Amniotic stem cell (primary cell): Measurements from ENCODE around the gene POU6F2.
"Not testable (repeated sequence)": the region's sequence is repeated elsewhere in the genome, so short reads cannot be mapped to it uniquely, and the experiment has no call there.

ENCODE experiments used
- DNase-seq: peaks from one replicate; lab custom pipeline; 2025; lab: John Stamatoyannopoulos, UW

The POU6F2 gene

DNA sequence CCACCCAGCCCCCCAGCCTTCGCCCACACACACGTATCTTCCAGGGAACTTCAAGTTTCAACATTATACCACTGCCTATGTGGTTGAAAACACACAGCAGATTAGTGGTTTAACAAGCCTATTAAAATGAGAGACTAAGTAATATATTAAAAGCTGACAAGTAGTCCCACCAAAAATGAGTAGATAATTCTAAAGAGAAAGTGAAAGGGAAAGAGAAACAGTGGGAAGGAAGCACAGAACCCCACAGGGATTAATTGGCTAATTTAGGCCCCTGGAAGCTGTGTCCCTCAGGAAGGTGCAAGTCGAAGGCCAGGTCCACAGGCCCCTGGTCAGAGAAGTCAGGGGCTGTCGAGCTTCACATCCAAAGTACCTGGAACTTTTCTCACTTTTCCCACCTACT lies 378.0 kb downstream of the POU6F2 start:
- no peak for DNase-seq

DNA sequence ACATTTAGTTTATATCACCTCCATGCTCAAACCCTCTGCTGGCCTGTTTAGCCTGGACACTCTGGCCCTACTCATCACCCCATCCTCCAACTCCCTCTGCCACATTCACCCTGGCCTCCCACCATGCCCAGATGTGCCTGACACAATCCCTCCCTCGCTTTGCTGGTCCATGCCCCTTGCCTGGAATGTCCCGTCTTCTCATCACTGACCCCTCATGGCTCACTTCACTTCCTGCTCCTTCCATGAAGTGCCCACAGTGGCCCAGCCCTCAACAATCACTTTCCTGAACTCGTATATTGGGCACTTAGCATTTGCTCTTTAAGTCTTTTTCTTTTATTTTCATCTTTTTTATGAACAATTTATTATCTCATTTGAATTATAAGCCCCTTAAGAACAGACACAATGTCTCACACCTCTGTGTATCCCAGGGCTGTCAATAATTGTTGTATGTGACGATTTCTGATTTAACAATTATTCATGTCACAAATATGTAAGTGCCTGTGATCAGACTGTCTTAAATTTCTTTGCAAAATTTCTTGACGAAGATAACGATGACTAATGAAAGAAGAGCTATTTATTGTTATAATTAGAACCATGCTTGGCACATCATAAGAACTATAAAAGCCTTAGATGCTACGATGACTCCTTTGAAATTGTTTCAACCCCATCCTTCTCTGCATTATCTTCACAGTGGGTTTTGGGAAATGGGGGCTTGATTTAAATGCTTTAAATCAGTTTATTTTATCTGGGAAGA lies 378.6 kb downstream of the POU6F2 start:
- DNase-seq = no peak

DNA sequence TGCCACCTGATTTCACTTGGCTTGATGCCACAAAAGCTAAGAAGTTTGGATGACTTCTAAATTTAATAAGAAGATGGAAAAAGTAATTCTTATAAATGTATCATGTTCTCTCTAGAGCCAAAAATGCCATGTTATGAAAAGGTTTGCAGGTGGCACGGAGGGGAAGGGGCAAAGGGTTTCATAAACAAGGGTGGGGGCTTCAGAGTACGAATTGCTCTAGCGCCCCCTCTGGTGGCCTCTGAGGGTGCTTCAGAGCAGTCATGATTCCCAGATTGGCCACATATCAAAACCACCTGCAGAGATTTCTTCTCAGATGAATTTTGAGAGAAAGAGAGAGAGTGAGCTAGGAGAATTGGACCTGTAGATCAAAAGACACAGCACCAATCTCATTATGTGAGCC lies 379.9 kb downstream of the POU6F2 start:
- no peak for DNase-seq

DNA sequence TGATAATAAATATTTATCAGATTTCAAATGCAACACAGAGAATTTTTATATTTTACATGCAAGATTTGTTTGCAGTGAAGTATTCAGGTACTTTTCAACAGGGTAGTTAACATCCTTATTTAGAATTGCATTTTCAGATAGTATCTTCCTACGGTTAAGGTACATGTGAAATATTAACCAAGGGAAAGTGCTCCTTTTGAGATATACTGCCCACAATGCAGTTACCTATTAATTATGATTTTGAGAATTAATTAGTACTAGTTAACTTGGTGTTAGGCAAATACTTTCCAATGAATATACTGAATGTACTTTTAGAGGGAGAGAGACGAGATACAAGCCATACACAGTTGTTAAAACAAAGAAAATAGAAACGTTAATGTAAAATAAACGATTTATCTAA lies 382.3 kb downstream of the POU6F2 start:
- DNase-seq = no peak

DNA sequence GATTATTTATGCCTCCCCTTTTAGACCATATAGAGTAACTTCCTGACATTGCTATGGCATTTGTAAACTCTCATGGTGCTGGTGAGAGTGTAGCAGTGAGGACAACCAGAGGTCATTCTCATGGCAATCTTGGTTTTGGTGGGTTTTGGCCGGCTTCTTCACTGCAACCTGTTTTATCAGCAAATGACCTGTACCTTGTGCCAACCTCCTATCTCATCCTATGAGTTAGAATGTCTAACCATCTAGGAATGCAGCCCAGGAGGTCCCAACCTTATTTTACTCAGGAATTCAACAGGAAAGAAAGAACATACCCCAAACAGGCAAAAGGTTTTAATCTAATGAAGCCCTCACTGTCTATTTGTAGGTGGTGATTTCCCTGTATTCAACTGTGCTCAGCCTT lies 383.1 kb downstream of the POU6F2 start:
- no peak for DNase-seq

DNA sequence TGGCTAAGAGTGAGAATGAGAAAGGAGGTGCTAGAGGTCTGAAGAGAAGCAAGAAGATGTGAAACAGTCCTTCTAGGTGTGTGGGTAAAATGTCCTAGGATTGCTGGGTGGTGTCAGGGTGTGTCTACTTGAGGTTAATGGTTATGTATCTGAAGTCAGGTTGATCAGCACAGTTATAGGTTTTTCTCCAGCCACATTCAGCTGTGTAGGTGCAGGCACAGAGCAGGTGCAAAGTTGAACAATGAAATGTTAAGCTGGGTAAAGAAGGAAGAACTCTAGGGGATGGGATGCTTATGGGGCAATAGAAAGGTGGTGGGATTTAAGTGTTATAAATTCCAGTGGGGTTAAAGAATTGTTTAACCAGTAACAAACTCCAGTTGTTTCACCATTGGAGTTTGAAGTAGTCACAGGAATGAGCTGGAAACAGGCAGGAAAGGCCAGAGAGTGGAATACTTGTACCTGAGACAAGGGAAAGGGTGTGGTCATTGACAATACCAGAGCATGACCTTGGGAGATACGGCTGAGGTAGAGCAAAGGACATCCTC lies 388.1 kb downstream of the POU6F2 start:
- DNase-seq = no peak

DNA sequence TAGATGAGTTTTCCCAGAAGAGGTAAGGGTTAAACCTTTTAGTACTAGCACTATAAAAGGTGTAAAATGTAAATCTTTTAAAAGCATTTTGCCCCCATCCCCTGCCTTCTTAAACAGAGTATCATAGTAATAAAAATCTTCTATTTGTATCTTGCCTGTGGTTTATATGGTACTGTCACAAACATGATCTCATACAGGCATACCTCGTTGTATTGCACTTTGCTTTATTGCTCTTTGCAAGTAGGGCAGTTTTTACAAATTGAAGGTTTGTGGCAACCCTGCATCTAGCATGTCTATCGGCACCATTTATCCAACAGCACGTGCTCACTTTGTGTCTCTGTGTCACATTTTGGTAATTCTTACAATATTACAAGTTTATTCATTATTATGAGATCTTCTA lies 389.7 kb downstream of the POU6F2 start:
- DNase-seq = no peak

DNA sequence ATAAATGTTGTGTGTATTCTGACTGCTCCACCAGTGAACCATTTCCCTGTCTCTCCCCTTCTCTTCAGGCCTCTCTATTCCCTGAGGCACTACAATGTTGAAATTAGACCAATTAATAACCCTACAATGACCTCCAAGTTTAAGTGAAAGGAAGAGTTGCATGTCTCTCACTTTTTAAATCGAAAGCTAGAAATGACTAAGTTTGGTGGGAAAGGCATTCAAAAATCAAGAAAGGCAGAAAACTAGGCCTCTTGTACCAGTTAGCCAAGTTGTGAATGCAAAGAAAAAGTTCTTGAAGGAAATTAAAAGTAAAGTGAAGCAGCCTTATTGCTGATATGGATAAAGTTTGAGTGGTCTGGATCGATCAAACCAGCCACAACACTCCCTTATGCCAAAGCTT lies 390.2 kb downstream of the POU6F2 start:
- no peak for DNase-seq

DNA sequence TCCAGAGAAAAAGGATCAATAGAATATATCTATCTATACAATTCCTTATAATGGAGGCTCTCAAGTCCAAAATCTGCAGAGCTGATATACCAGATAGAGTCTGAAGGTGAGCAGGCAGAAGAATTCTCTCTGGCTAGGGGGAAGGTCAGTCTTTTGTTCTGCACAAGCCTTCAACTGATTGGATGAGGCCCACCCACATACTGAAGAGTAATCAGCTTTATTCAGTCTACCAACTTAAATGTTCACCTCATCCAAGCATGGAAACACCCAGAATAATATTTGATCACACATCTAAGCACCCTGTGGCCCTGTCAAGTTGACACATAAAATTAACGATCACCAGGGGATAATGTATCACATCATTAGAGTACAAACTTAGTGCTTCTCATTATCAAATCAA lies 394.7 kb downstream of the POU6F2 start:
- DNase-seq = no peak

DNA sequence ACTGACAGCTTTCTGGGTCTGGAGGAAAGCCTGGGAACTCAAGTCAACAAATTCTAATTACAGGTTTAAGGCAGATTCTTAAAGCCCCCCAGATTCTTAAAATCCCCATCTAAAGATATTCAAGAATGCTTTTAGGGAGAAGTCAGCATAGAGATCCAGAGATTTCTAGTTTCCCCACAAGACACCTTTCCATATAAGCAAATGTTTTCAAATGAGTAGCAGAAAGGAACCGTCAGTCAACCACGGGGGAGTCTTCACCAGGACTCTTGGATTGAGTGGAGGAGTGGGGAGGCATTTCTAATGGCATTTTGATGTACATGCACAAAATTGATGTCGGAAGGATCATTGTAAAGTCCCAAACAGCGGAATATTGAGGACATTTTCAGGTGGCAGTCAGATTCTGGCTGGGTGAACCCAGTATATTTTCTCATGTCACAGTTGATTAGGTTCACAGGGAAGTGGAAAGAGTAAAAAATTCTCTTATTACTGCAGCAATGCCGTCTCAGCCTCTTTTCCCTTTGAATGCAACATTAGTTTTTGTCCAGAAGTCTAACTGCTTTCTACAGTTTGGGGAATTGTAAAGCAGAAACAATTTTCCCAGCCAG lies 396.8 kb downstream of the POU6F2 start:
- no peak for DNase-seq

DNA sequence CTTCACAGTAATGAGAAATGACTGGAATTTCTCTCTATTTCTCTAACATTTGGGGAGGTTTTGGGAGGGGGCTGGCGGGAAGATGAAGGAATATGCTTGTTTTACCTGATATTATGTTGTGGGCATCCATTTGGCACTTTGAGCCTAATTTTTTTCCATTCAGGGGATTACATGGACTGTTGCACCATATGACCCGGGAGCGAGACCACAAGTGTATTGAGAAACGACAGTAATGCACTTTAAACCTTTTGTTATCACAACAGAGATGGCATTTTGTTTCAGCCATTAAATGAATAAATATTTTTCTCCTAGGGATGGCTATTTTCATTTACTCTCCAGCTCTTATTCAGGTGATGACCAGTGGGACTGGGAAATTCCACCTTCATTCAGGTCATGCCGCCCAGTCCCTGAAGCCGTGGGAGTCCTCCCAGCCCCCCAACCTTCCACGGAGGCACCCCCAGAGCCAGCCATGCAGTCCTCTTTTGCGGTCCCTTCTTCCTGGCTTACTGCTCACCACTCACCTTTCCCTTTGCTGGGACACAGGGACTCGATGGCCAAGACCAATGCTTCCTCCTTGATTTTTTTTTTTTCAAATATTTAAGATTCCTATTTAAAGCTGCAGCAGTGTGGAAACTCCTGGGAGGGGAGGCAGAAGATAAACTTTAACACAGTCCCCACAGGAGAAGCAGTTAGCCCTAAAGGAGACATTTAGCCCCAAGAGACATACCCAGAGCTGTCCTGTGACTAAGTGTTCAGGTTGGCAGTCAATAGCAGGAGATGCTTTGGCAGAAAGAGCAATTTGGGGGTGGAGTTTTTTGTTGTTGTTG lies 397.6 kb downstream of the POU6F2 start:
- no peak for DNase-seq

DNA sequence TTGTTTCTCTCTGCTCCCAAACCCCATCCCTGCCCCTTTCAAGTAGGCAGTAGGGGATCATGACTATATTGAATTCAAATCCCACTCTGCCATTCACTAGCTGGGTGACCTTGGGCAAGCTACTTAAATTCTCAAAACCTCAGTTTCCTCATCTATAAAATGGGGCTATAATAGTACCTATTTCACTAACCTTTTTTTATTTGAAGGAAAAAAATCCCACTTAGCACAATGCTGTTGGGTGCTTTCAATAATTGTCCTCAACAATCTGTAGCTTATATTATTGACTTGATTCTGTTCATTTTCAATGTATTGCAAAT lies 398.1 kb downstream of the POU6F2 start:
- DNase-seq = no peak

DNA sequence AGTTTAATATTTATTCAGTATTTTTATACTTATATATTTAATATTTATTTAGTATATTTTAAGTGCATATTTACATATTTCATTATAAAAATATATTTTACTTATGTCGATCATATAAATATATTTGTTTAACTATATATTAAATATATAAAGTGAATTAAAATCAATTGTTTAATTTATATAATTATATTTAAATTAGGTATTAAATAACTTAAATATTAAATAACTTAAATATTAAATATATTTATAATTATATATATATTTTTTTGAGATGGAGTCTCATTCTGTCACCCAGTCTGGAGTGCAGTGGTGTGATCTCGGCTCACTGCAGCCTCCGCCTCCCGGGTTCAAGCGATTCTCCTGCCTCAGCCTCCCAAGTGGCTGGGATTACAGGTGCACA lies 399.2 kb downstream of the POU6F2 start:
- DNase-seq = not testable (repeated sequence)

DNA sequence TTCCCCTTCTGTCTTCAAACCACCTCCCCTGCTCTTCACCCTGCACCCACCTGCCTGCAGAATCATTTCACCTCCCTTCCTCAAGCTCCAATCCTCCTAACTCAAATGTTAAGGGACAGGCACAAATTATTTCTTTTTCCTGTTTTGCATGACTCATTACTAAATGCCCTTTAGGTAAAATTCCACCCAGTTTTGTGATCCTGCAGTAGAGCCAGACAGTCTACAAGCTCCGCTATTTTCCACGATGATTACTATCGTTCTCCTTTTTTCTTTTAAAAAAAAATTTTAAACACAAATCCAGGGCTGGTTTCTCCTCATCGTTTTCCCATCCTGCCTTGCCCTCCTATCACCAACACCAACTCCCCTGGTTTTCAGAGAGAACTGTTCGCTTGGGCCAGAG lies 401.7 kb downstream of the POU6F2 start:
- no peak for DNase-seq

DNA sequence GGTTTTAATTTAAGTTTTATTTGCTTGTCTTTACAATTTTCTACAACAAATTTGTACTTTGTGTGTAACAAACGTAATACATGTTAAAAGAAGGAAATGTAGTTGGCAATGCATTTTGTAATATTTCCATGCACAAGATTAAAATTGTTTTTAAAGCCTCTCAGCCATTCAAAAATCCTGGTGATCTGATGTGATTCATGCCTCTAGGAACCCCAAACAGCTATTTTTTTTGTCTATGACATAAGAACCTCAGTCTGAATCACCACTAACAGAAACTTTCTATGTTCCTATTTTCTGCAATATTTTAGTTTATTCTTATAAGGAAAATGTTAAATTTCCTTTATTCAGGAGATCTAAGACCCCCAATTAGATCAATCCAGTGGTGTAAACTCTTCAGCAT lies 405.4 kb downstream of the POU6F2 start:
- no peak for DNase-seq

DNA sequence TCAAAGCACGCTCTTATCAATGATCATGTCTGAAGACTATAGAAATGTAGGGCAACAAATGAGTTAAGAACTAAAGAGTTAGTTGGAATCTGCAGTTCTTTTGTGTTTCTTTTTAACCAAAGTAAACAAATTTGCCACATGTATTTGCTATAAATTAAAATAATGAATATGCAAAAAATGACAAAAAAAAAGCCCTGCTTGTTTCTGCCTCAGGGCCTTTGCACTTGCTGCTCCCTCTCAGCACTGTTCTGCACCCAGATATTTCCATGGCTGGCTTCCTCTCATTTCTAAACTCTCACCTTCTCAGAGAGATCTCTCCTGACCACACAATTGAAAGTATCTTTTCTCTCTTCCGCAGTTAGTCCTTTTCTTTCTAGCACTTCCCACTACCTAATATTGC lies 406.7 kb downstream of the POU6F2 start:
- no peak for DNase-seq

DNA sequence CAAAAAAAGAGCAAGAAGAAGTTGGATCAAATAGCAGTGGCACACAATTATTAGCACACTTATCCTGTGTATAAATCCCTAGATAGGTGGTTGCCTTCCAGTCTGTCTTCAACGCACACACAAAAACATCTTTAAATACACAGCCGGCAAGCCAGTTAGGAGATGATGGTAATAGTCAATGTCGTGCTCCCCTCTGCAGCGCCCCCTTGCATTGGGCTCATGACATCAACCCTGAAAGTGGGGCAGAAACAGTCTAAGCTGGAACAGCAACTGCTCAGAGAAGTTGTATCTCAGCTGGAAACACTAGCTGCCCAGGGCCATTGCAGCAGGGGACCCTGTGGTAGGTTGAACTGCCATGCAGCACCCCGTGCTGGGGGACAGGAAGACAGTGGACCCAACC lies 409.0 kb downstream of the POU6F2 start:
- DNase-seq = no peak

DNA sequence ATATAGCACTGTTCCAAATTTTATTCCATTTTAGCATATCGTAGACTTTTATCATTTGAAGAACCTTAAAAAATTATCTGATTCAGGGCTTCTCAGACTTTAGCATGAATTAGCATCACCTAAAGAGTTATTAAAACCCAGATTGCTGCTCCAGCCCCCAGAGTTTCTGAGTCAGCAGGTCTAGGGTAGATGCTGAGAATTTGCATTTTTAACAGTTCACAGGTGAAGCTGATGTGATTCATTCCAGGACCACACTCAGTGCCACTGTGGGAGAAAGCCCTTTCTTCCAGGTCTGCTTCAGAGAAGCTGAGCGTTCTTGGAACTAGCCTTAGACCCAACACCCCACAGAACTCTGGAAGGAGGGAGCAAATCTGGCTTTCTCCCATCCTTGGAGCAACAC lies 414.4 kb downstream of the POU6F2 start:
- DNase-seq = no peak

DNA sequence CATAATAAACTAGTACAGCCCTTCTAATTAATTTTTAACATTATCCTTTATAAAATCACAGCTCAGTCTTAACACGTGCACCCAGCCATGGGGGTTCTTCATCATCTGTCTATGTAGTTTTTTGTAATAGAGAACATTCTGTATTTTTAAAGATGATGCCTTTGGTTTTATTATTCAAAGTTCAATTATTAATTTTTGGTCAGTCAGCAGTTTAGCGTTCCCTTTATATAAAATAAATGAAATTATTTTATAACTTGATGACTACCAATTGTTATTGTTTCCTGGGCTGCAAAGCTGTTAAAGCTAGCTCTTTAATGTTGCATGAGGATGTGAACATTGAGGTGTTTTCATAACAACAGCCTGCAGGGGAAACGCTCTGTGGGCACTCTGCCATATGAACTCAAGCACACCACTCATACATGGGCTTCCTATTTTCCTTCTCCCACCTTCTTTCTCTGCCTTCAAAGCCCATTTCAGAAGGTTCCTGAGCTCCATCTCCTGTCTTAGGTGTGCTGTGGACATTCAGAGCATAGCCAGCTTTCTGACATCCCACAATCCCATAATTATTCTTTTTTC lies 416.5 kb downstream of the POU6F2 start:
- no peak for DNase-seq

DNA sequence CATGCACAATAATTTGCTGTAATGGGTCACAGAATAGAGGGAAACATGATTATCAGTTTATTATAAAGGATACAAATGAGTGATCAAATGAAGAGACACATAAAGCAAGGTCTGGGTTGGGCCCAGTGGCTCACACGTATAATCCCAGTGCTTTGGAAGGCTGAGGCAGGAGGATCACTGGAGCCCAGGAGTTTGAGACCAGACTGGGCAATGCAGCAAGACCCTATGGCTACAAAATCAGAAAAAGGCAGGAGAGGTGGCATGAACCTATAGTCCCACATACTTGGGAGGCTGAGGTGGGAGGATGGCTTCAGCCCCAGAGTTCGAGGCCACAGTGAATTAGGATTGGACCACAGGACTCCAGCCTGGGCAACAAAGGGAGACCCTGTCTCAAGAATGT lies 421.7 kb downstream of the POU6F2 start:
- no peak for DNase-seq

DNA sequence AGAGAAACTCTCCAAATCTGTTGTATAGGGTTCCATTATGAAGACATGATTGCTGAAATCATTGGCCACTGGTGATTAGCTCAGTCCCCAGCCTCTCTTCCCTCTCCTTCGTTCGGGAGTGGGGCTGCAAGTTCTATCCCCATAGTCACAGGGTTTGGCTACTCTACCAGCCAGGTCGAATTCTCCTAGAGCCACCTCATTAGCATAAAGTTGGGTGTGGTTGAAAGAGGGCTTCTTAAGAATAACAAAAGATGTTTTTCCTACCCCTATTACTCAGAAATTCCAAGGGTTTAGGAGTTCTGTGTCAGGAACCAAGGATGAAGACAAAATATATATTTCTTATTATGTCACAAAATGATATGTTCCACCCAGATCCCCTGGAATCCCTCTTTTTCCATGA lies 422.3 kb downstream of the POU6F2 start:
- no peak for DNase-seq

DNA sequence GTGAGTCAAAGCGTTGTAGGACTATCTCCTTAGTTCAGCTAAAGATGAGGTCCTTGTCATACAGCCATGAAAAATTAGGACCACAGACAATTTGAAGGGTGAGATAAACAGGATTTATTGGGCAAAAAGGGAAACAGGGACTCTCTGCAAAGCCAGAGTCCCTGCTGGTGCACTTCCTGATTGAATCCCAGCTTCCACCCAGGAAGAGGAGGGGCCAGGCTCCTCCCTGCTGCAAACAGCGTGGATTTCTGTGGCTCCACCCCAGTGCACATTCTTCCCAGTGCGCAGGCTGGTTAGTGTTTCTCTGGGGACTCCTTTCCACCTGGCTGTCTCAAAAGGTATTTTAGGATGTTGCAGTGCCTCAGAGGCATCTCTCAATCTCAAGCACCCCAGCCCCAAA lies 423.1 kb downstream of the POU6F2 start:
- no peak for DNase-seq

DNA sequence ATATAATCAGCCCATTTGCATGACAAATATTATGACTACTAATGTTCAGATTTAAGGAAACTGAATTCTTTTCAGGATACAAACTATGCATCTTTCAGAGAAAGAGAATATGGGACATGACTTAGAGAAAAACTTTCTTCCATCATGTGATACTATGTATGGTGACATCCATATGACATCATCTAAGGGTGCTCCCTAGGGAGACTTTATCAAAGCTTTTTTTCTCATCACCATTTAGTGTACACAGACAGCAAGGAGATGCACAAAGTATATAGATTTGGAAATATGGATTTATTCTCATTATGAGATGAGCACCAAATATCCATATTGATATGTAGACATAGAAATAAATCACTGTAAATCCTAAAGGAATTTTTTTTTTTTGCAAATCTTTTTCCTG lies 424.3 kb downstream of the POU6F2 start:
- no peak for DNase-seq
